ENCODE data around the gene ALOXE3.

ALOXE3 gene

DNA sequence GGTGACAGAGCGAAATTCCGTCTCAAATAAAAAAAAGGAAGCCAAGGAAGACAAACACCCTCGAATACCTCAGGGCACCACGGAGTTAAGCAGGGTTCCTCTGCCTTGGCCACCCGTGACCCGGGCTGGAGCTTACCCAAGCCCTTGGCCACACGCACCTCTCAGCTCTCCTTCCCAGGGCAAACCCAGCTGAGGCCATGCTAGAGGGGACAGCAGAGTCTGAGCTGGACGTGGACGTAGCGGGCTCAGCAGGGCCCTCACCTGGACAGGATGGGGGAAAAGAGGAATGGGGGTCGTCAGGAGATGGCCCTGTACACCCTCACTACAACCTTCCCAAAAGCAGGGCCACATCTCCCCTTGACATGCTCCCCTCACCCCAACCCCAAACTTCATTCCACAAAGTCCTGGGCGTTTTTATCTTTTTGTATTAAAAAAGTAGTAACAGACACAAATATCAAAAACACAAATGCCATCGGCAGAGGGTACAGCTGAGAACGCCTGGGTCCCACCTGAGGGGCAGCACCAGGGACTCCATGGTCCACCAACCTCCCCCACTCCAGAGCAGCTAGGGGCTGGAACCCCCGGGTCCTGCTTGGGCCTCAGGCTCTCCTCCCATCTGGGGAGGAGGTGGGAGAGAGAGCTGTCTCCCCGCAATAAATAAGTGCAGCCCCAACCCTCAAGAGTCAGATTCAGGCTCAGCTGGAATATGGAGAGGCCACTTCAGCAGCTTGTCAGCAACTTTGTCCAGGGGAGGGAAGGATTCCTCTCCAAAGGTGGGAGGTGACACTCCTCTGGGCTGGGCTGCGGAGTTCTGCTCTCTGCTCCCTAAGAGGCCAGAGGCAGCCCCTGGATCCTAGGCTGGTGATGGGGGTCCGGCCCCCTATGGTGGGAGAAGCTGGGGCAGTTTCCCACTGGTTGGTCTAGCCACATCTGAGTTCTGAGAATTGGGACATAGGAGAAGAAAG is 22.0 kb upstream of the ALOXE3 start:
- Histone ChIP-seq H3K27me3 (no peaks in the 10 kb centered on the region), H3K4me2 (peak overlapping the region in 4 of 11 experiments; percentile 82 to 94 (median 92); a peak in 5 of 22 replicates), H3K36me3 (peaks cover 46 to 59% (median 52%) of the 10 kb centered on the region in 11 experiments), H3K9me3 (replicated peaks in 1 of 11) (no peaks in the 10 kb centered on the region), H4K20me1 (peaks cover 0 to 56% (median 31%) of the 10 kb centered on the region in 11 experiments; a peak in 15 of 22 replicates), H3K27ac (no peak overlapping the region; a peak in 1 of 22 replicates), H3K4me3 (no peak overlapping the region), H3K4me1 (peaks cover 19 to 28% (median 22%) of the 10 kb centered on the region in 10 experiments), H3K9ac (peak overlapping the region in 2 of 11 experiments; percentile 5 to 14; a peak in 4 of 22 replicates)
- TF ChIP-seq Cebpa-rat (IDR thresholded peaks at IDR 0.05) = no peak

DNA sequence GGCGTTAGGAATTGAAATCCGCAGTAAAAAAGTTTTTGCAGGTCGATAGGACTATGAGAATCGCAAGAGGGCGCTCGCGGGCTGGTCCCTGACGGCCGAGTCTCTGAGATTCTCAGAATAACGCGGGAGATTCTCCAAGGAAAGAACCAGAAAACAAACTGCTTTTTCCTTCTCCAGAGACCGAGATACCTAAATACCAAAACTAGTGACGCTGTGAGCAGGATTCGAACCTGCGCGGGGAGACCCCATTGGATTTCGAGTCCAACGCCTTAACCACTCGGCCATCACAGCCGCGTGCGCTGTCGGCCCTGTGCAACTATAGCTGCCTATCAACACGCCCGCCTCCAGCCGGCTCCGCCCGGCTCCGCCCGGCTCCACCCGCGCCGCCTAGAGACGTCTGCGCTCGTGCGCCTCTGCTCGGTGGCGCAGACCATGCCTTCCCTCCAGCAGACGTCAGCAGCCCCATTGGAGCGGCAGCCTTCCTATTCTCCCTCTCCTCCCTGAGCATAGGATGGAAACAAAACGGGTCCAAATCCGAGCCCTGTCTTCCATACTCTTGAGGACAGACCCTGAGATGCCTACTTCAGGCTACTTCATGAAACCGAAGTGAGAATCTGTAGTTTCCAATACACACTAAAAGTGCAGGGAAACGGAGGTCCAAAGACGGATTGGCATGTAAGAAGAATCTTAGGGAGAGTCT is 20.5 kb upstream of the ALOXE3 start:
- Histone ChIP-seq H3K4me3 (peak overlapping the region; percentile 49 to 70 (median 62)), H3K36me3 (peaks cover 32 to 44% (median 37%) of the 10 kb centered on the region in 11 experiments), H3K9ac (peak overlapping the region; percentile 60 to 82 (median 72); a peak in 21 of 22 replicates), H3K4me2 (peak overlapping the region; percentile 82 to 98 (median 94)), H3K27ac (peak overlapping the region; percentile 33 to 74 (median 67); a peak in 21 of 22 replicates), H3K4me1 (peaks cover 19 to 28% (median 22%) of the 10 kb centered on the region in 10 experiments), H4K20me1 (peaks cover 0 to 43% (median 22%) of the 10 kb centered on the region in 11 experiments; a peak in 15 of 22 replicates), H3K27me3 (no peaks in the 10 kb centered on the region), H3K9me3 (replicated peaks in 1 of 11) (no peaks in the 10 kb centered on the region)
- no peak for TF ChIP-seq Cebpa-rat (IDR thresholded peaks at IDR 0.05)

DNA sequence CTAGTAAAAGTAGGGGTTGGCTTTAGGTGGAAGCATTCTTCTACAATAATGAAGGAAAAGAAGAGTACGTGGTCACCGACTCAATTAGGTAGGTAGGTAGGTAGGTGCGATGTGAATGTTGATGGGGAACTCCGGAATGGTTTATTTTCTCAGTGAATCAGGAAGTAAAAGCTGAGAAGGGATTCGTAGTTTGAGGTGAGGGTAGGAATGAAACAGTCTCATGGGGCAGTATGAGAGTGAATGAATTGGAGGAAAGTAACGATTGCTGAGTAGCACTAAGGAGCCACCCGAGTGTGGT is 20.0 kb upstream of the ALOXE3 start:
- Histone ChIP-seq H3K9ac (peak overlapping the region; percentile 60 to 82 (median 72)), H3K9me3 (replicated peaks in 1 of 11) (no peaks in the 10 kb centered on the region), H3K4me1 (peaks cover 19 to 28% (median 22%) of the 10 kb centered on the region in 10 experiments), H3K27me3 (no peaks in the 10 kb centered on the region), H3K36me3 (peaks cover 30 to 39% (median 34%) of the 10 kb centered on the region in 11 experiments), H3K27ac (peak overlapping the region in 10 of 11 experiments; percentile 2 to 74 (median 41); a peak in 12 of 22 replicates), H3K4me3 (peak overlapping the region; percentile 49 to 70 (median 62)), H3K4me2 (peak overlapping the region; percentile 82 to 98 (median 94)), H4K20me1 (peaks cover 0 to 41% (median 22%) of the 10 kb centered on the region in 11 experiments; a peak in 15 of 22 replicates)
- TF ChIP-seq Cebpa-rat (IDR thresholded peaks at IDR 0.05) = no peak

DNA sequence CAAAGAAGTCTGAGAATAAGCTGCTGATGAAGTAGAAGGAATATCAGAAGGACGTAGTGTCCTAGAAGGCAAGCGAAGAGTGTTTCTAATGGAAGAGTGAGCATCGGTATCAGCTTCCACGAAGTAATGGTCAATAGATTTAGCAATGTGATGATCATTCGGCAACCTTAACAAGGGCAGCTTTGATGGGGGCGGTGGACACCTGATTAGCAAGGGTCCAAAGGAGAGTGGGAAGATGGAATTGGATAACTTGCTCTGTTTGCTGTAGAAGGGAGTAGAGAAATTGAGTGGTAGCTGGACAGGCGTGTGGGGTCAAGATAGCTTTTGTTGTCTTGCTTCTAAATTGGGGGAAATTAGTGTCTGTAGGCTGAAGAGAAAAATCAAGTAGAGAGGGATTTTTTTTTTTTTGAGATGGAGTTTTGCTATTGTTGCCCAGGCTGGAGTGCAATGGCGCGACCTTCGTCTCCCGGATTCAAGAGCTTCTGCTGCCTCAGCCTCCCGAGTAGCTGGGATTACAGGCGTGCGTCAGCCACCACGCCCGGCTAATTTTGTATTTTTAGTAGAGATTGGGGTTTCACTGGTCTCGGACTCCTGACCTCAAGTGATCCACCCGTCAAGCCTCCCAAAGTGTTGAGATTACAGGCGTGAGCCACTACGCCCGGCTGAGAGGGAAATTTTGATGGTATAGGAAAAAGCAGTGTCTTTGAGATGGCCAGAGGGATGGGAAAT is 19.5 kb upstream of the ALOXE3 start:
- no peaks in the 10 kb centered on the region for H3K27me3 ChIP-seq
- no peak for TF ChIP-seq Cebpa-rat (IDR thresholded peaks at IDR 0.05)
- peak overlapping the region; percentile 60 to 82 (median 72) for H3K9ac ChIP-seq
- peaks cover 0 to 39% (median 22%) of the 10 kb centered on the region in 11 experiments; a peak in 15 of 22 replicates for H4K20me1 ChIP-seq
- H3K27ac ChIP-seq = peak overlapping the region in 9 of 11 experiments; percentile 2 to 74 (median 27); a peak in 10 of 22 replicates
- H3K36me3 ChIP-seq = peaks cover 27 to 34% (median 31%) of the 10 kb centered on the region in 11 experiments
- H3K4me2 ChIP-seq = peak overlapping the region; percentile 82 to 98 (median 94)
- peaks cover 19 to 28% (median 22%) of the 10 kb centered on the region in 10 experiments for H3K4me1 ChIP-seq
- peak overlapping the region; percentile 49 to 70 (median 62) for H3K4me3 ChIP-seq
- H3K9me3 ChIP-seq (replicated peaks in 1 of 11) = no peaks in the 10 kb centered on the region

DNA sequence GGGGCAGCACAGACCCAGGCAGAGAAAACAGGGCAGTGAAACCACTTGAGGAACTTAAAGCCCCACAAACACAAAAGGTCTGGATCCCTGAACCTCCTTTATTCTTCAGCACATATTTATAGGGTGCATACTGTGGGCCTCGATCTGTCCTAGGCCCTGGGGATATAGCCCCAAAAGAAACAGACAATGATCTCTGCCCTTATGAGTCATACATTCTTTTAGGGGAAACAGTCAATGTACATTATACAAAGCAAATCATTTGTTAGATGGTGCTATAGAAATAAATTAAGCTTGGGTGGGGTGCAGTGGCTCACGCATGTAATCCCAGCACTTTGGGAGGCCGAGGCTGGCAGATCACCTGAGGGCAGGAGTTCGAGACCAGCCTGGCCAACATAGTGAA is 15.6 kb upstream of the ALOXE3 start:
- TF ChIP-seq Cebpa-rat (IDR thresholded peaks at IDR 0.05) = no peak
- H3K4me3 ChIP-seq = no peak overlapping the region
- peaks cover 12 to 16% (median 13%) of the 10 kb centered on the region in 10 experiments for H3K4me1 ChIP-seq
- no peak overlapping the region for H3K27ac ChIP-seq
- H3K9ac ChIP-seq = peak overlapping the region in 1 of 11 experiments; percentile 45; a peak in 1 of 22 replicates
- no peaks in the 10 kb centered on the region for H3K36me3 ChIP-seq
- H3K9me3 ChIP-seq (replicated peaks in 1 of 11) = no peaks in the 10 kb centered on the region
- H4K20me1 ChIP-seq = peaks cover 0 to under 1% (median 0%) of the 10 kb centered on the region in 11 experiments; a peak in 1 of 22 replicates
- H3K4me2 ChIP-seq = no peak overlapping the region
- H3K27me3 ChIP-seq = peaks cover 5 to 24% (median 15%) of the 10 kb centered on the region in 11 experiments; a peak in 21 of 22 replicates

DNA sequence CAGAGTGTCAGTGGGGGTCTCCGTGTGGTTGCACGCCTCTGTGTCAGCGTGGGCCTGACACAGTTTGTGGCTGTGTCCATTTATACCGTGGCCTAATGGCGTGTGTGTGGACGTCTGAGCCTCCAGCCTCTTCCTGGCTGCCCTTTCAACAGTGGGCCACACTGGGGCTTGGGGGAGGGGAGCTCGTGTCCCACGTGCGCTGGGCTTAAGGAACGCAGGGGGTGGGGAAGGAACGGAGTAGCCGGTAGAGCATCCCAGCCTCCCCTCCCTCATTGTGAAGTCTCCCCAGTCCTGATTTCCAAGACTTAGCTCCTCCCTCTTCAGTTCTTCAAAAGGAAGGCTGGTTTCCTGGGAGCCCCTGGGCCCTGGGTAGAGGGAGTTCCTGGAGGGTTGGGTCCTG is 15.1 kb upstream of the ALOXE3 start:
- H3K4me2 ChIP-seq = no peak overlapping the region
- no peak overlapping the region for H3K27ac ChIP-seq
- peak overlapping the region in 1 of 11 experiments; percentile 45; a peak in 1 of 22 replicates for H3K9ac ChIP-seq
- H3K9me3 ChIP-seq (replicated peaks in 1 of 11) = no peaks in the 10 kb centered on the region
- H3K4me1 ChIP-seq = peaks cover 12 to 15% (median 13%) of the 10 kb centered on the region in 10 experiments
- peaks cover 5 to 29% (median 21%) of the 10 kb centered on the region in 11 experiments; a peak in 21 of 22 replicates for H3K27me3 ChIP-seq
- H3K4me3 ChIP-seq = no peak overlapping the region
- H3K36me3 ChIP-seq = no peaks in the 10 kb centered on the region
- H4K20me1 ChIP-seq = no peaks in the 10 kb centered on the region
- no peak for TF ChIP-seq Cebpa-rat (IDR thresholded peaks at IDR 0.05)

DNA sequence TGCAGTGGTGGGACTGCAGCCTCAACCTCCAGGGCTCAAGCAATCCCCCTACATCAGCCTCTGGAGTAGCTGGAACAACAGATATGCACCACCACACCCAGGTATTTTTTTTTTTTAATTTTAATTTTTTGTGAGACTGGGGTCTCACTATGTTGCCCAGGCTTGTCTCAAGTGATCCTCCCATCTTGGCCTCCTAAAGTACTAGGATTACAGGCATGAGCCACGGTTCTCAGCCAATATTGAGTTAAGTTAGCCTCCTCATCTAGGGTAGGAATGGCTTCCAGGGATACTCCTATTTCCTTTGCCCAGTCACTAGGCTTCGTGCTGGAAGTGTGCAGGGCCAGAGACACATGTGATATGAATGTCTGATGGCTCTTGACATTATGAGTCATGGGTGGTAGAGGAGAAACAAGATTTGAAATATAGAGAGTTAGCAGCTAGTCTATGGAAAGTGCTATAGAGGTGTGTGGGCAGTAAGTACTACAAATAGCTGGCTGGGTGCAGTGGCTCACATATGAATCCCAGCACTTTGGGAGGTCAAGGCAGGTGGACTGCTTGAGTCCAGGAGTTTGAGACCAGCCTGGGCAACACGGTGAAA is 13.6 kb upstream of the ALOXE3 start:
- Histone ChIP-seq H3K27me3 (peaks cover 5 to 43% (median 35%) of the 10 kb centered on the region in 11 experiments; a peak in 21 of 22 replicates), H3K4me3 (no peak overlapping the region), H3K36me3 (no peaks in the 10 kb centered on the region), H3K4me1 (peaks cover 4 to 8% (median 6%) of the 10 kb centered on the region in 10 experiments; a peak in 19 of 20 replicates), H4K20me1 (no peaks in the 10 kb centered on the region), H3K9me3 (replicated peaks in 1 of 11) (no peaks in the 10 kb centered on the region), H3K4me2 (no peak overlapping the region), H3K27ac (no peak overlapping the region), H3K9ac (no peak overlapping the region)
- no peak for TF ChIP-seq Cebpa-rat (IDR thresholded peaks at IDR 0.05)
